Endodermal cell (in vitro differentiated cells): ENCODE data around the gene UBE2D4. TPM values are rescaled to one million over a fixed set of nuclear protein-coding genes. Genes with fewer than 3 reads are reported as not detected.
A peak's percentile ranks its signal among the peaks of the same experiment; 100 is the strongest.
"Not testable (repeated sequence)": the region's sequence is repeated elsewhere in the genome, so short reads cannot be mapped to it uniquely, and the experiment has no call there.

Source experiments
- DNase-seq: peaks from one replicate; pipeline ENCODE4 v3.0.0-alpha.2; 2017
- H3K27ac ChIP-seq: 2 replicates; pipeline ENCODE4 v1.5.1; 2013; ENCODE audit warnings: mild to moderate bottlenecking, low read depth, low read length, moderate library complexity
- H3K27me3 ChIP-seq: 2 replicates; pipeline ENCODE4 v1.6.1; 2013; ENCODE audit warnings: mild to moderate bottlenecking, low read length, moderate library complexity; ENCODE audit not compliant: insufficient read depth, control insufficient read depth, poor library complexity, severe bottlenecking
- H3K36me3 ChIP-seq: 2 replicates; pipeline ENCODE4 v1.7.0; 2013; ENCODE audit warnings: mild to moderate bottlenecking, low read length, moderate library complexity; ENCODE audit not compliant: control insufficient read depth, insufficient read depth
- H3K4me1 ChIP-seq: one replicate; pipeline ENCODE4 v1.7.0; 2013; ENCODE audit warnings: low read length; ENCODE audit not compliant: control insufficient read depth, insufficient read depth
- H3K4me3 ChIP-seq: 2 replicates; pipeline ENCODE4 v1.5.1; 2013; ENCODE audit warnings: mild to moderate bottlenecking, low read length, moderate library complexity
- H3K9ac ChIP-seq: 2 replicates; pipeline ENCODE4 v1.6.1; 2013; ENCODE audit warnings: mild to moderate bottlenecking, low read length, moderate library complexity; ENCODE audit not compliant: poor library complexity, severe bottlenecking; ENCODE audit errors: extremely low read depth
- H3K9me3 ChIP-seq: 2 replicates; pipeline ENCODE4 v1.6.1; 2013; ENCODE audit warnings: mild to moderate bottlenecking, low read length, moderate library complexity; ENCODE audit not compliant: control insufficient read depth
- H3K27ac Mint-ChIP-seq: 2 replicates; pipeline ENCODE4 v1.8.0; 2020; ENCODE audit warnings: mixed read lengths
- H3K27me3 Mint-ChIP-seq: 2 replicates; pipeline ENCODE4 v1.8.0; 2021; ENCODE audit warnings: mild to moderate bottlenecking, mixed read lengths; ENCODE audit not compliant: insufficient read depth
- H3K36me3 Mint-ChIP-seq: 2 replicates; pipeline ENCODE4 v1.8.0; 2020; ENCODE audit warnings: low read depth, mixed read lengths
- H3K4me1 Mint-ChIP-seq: 2 replicates; pipeline ENCODE4 v1.8.0; 2020; ENCODE audit warnings: mixed read lengths
- H3K4me3 Mint-ChIP-seq: 2 replicates; pipeline ENCODE4 v1.8.0; 2020; ENCODE audit warnings: mild to moderate bottlenecking, moderate library complexity, mixed read lengths
- H3K9me3 Mint-ChIP-seq: 2 replicates; pipeline ENCODE4 v1.8.0; 2020; ENCODE audit warnings: mild to moderate bottlenecking, mixed read lengths
- WGBS, 2 experiments: methylation state at CpG; one replicate each; pipeline versions ENCODE4 v1.1.5 to v1.1.7; 2013; ENCODE audit warnings: missing lambda C conversion rate in 2 of 2, mixed read lengths in 1 of 2; ENCODE audit not compliant: insufficient coverage in 1 of 2, insufficient read length in 1 of 2; 5-methylcytosine and 5-hydroxymethylcytosine counted together
- total RNA-seq, 2 donors: library from RNA; stranded (reverse); fragmentation: NEBNext Ultra II Directional in 1 of 2; extraction: Animal tissue kit (Norgen Biotek cat#: 25700) in 1 of 2; gene quantifications; 2 replicates in 1 of 2; 3 replicates in 1 of 2; pipeline ENCODE4 v1.2.1, GENCODE V29; 2021
- TF ChIP-seq, protein P1 (sequence below): fragments of 200-600 bp; sonication (generic); conservative IDR thresholded peaks from 2 replicates; pipeline ENCODE4 v1.5.0; 2021; ENCODE audit warnings: antibody characterized with exemption, mild to moderate bottlenecking

Gene UBE2D4
- total RNA-seq, 2 donors from 2014 or later, result 10.0 to 10.7 TPM

DNA sequence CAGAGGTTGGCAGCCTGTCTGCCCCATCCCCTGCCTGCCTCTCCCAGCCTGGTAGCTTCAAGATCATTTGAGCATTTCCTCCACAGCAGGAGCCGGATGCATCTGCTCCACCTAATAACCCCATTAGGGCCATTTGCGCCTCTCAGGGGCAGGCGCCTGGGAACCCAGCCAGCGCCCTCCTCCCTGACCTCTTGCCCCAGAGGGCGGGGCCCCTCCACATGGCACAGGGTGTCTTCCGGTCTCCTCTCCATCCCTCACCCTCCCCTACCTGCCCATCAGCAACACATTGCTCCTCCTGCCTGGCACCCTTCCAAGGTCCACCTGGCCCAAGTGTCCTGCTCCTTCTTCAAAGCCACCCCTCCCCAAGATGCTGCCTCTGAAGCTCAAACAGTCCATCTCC is 56.6 kb downstream of the UBE2D4 start:
- no CpG with 5 or more reads among the region's 6 CpGs for WGBS, 2 experiments

DNA sequence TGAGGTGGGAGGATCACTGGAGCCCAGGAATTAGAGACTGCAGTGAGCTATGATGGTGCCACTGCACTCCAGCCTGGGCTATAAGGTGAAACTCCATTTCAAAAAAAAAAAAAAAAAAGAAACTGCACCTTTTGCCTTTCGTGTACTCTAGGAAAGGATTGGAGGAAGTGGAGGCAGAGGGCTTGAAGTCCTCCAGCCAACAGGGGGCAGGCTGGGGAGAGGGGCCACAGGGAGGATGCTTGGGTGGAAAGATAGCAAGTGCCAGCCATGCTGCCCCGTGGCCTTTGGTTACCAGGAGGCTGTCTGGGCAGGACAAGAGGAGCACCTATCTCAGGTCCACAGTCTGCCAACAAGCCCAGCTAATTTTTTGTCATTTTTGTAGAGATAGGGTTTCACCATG is 57.5 kb downstream of the UBE2D4 start:
- WGBS, 2 experiments, result 100% methylated on average over 1 of the region's 2 CpGs; no CpG with 5 or more reads in 1 of the 2 experiments
- H3K4me3 ChIP-seq, H3K4me1 Mint-ChIP-seq, H3K27ac ChIP-seq, H3K9me3 Mint-ChIP-seq, H3K27me3 Mint-ChIP-seq, H3K9me3 ChIP-seq, H3K4me3 Mint-ChIP-seq, H3K36me3 ChIP-seq, H3K27ac Mint-ChIP-seq, DNase-seq, H3K36me3 Mint-ChIP-seq, H3K9ac ChIP-seq, H3K27me3 ChIP-seq, H3K4me1 ChIP-seq: not testable (repeated sequence)
- TF ChIP-seq, protein P1, sequence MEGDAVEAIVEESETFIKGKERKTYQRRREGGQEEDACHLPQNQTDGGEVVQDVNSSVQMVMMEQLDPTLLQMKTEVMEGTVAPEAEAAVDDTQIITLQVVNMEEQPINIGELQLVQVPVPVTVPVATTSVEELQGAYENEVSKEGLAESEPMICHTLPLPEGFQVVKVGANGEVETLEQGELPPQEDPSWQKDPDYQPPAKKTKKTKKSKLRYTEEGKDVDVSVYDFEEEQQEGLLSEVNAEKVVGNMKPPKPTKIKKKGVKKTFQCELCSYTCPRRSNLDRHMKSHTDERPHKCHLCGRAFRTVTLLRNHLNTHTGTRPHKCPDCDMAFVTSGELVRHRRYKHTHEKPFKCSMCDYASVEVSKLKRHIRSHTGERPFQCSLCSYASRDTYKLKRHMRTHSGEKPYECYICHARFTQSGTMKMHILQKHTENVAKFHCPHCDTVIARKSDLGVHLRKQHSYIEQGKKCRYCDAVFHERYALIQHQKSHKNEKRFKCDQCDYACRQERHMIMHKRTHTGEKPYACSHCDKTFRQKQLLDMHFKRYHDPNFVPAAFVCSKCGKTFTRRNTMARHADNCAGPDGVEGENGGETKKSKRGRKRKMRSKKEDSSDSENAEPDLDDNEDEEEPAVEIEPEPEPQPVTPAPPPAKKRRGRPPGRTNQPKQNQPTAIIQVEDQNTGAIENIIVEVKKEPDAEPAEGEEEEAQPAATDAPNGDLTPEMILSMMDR, result peak; percentile 37

More for the DNA sequence above, 56.6 kb downstream of the UBE2D4 start:
- not testable (repeated sequence) for H3K9me3 ChIP-seq, DNase-seq, H3K36me3 Mint-ChIP-seq, H3K27ac ChIP-seq, H3K4me1 Mint-ChIP-seq, H3K4me1 ChIP-seq, H3K27me3 ChIP-seq, H3K9me3 Mint-ChIP-seq, H3K4me3 ChIP-seq, H3K27me3 Mint-ChIP-seq, H3K36me3 ChIP-seq, H3K27ac Mint-ChIP-seq, H3K4me3 Mint-ChIP-seq, H3K9ac ChIP-seq

DNA sequence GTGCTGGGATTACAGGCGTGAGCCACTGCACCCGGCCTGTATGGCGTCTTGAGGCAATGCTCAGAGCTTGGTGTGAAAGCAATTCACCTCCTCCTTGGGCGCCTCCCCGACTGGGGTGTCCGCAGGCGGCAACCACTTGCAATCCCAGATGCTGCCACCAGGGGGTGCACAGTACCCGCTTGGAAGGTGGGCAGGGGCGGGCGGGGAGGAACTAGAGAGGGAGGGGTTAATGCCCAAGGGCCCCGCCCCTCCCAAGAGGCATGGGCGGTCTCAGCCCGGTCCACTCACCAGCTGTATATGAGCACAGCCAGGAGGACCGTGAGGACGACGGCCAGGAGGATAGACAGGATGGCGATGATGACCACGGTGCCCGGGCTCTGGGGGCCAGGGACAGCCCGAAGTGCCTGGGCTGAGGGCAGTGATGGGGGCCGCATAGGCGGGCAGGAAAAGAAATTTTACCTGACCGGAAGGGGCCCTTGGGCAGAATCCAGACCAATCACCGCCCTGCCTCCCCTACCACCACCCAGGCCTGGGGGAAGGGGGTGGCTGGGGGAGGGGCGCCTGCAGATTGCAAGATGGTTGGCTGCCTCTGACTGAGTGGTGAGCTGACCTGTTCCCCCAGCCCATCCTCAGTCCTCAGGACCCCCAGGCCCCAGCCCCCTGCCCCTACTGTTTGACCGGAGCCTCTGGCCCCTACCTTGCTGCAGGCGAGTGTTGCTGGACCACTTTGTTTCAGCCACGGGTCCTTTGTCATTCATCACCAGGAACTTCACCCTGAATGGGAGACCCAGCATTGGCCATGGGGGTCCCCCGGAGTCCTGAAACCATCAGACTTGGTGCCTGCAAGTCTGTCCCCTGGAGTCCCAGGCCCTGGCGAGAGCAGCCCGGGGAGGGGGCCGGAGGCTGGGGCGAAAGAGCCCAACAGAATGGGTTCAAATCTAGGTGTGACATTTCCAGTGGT is 59.9 kb downstream of the UBE2D4 start:
- Mint-ChIP-seq H3K4me3 (peak overlapping the region; percentile 63), H3K27ac (peak overlapping the region; percentile 76)
- not testable (repeated sequence) for H3K27me3 Mint-ChIP-seq, H3K4me1 ChIP-seq, H3K36me3 ChIP-seq, H3K4me1 Mint-ChIP-seq, H3K4me3 ChIP-seq, H3K27me3 ChIP-seq, H3K9me3 Mint-ChIP-seq, H3K36me3 Mint-ChIP-seq, H3K9me3 ChIP-seq, H3K9ac ChIP-seq, H3K27ac ChIP-seq
- WGBS, 2 experiments, result 0 to 20% methylated on average over 3 to 20 of the region's 33 CpGs
- TF ChIP-seq, protein P1, result peak; percentile 79
- peak; percentile 95 for DNase-seq

DNA sequence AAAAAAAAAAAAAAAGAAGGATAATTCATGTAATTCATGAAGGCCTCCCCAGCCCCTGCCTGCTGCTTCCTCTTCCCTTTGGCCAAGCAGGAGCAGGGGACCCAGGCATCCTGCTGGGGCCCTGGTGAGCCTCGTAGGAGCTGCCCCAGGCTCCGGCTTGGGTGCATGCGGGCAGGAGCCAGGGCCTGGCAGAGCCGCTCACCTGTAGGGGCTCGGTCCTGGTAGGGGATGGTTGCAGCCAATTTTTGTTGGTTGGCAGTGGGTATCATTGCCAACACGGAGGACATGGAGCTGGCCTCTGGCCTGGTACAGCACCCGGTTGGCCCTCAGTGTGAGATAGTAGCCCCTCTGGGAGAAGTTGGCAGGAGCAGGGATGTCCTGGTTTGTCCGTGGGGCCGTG is 61.2 kb downstream of the UBE2D4 start:
- not testable (repeated sequence) for H3K27me3 Mint-ChIP-seq, H3K4me3 Mint-ChIP-seq, H3K9me3 Mint-ChIP-seq, H3K9me3 ChIP-seq, H3K27me3 ChIP-seq, H3K27ac Mint-ChIP-seq, H3K9ac ChIP-seq, H3K4me3 ChIP-seq, H3K27ac ChIP-seq, H3K4me1 ChIP-seq, H3K36me3 ChIP-seq, H3K36me3 Mint-ChIP-seq, H3K4me1 Mint-ChIP-seq
- peak; percentile 8 for DNase-seq
- WGBS, 2 experiments, result 97% methylated on average over 4 of the region's 9 CpGs; no CpG with 5 or more reads in 1 of the 2 experiments

DNA sequence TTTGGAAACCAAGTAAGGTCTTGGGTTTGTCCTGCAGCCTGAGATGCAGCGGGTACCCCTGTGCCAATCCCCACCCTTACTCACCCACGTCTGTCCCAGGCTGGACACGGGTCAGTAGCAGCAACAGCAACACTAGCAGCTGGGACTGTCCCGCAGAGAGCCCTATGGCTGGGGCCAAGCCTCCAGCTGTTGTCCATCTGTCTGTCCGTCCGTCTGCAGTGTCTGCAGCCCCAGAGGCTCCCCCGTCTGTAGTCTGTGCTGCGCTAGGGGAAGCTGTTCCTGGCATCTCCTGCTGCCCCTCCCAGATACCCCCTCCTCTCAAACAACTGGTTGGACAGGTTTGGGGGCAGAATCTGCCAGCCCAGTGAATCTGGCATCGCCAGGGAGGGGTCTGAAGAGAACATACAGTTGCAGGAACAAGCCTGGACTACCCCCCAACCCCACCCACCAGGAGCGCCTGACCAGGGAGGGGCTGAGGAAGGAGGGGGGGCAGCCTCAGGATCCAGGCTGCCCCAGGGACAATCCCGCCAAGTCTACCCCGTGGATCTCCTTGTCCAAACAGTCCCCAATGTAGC is 63.9 kb downstream of the UBE2D4 start:
- H3K4me1 ChIP-seq, H3K27ac Mint-ChIP-seq, H3K4me1 Mint-ChIP-seq, H3K9me3 ChIP-seq, H3K27me3 ChIP-seq, H3K9ac ChIP-seq, H3K4me3 ChIP-seq, H3K27ac ChIP-seq, H3K27me3 Mint-ChIP-seq, H3K36me3 Mint-ChIP-seq, H3K4me3 Mint-ChIP-seq, H3K9me3 Mint-ChIP-seq, H3K36me3 ChIP-seq: not testable (repeated sequence)
- WGBS, 2 experiments, result 91 to 100% methylated on average over 2 to 10 of the region's 12 CpGs
- DNase-seq, result peak; percentile 47
